ENCODE data around the gene NHP2.
A peak's percentile ranks its signal among the peaks of the same experiment; 100 is the strongest.

The NHP2 gene

GRCh38 chr5:178113141-178113787 is 40.4 kb downstream of the NHP2 start, which contains the start of gene N4BP3:
Gene N4BP3, plus strand, starts transcription at chr5:178113532. Its CDS starts 6,052 bp downstream, at chr5:178119584.
- DNase-seq, result peak; percentile 64

GRCh38 chr5:178112545-178112944 is 41.1 kb downstream of the NHP2 start:
- DNase-seq, result no peak

GRCh38 chr5:178111925-178112324 is 41.8 kb downstream of the NHP2 start:
- DNase-seq, result no peak

GRCh38 chr5:178110511-178110910 is 43.2 kb downstream of the NHP2 start:
- DNase-seq, result no peak

GRCh38 chr5:178108966-178109365 is 44.7 kb downstream of the NHP2 start:
- no peak for DNase-seq

- DNase-seq, result no peak
These were observed 45.2 kb downstream of the NHP2 start for GRCh38 chr5:178108446-178108845.

GRCh38 chr5:178107756-178108310 is 45.9 kb downstream of the NHP2 start:
- no peak for DNase-seq

- DNase-seq, result no peak
These were observed 47.0 kb downstream of the NHP2 start for GRCh38 chr5:178106556-178107239.

GRCh38 chr5:178106086-178106485 is 47.6 kb downstream of the NHP2 start:
- DNase-seq, result no peak

- no peak for DNase-seq
These were observed 49.2 kb downstream of the NHP2 start for GRCh38 chr5:178104492-178104891.

- no peak for DNase-seq
These were observed 50.1 kb downstream of the NHP2 start for GRCh38 chr5:178103612-178104011.

Data from EL (cell line).